ENCODE results near the gene SPATA31D1. TPM values are rescaled to one million over a fixed set of nuclear protein-coding genes. Genes with fewer than 3 reads are reported as not detected.
"Not testable (repeated sequence)": the region's sequence is repeated elsewhere in the genome, so short reads cannot be mapped to it uniquely, and the experiment has no call there.

The SPATA31D1 gene
- total RNA-seq (not detected in 2 replicates), polyA plus RNA-seq (not detected in 2 replicates), polyA minus RNA-seq (not detected in 2 replicates)
- total RNA-seq (2013), result not detected

- H3K27ac Mint-ChIP-seq; H3K4me2 ChIP-seq (replicated peaks; ENCODE audit: low read depth, low read length, poor library complexity, severe bottlenecking); H3K4me3 Mint-ChIP-seq; intact Hi-C loops (cut with micrococcal nuclease); H3K36me3 ChIP-seq (replicated peaks in 1 of 2; ENCODE audit: control extremely low read depth in 1 of 2, control insufficient read depth in 1 of 2, extremely low read depth in 1 of 2, insufficient read depth in 2 of 2, low read length in 1 of 2); H3K9me3 ChIP-seq (ENCODE audit: control extremely low read depth in 1 of 3, control insufficient read depth in 2 of 3, insufficient read depth in 1 of 3, low read length in 2 of 3); DNase-seq; CTCF ChIA-PET; H3K79me2 ChIP-seq (ENCODE audit: control insufficient read depth, insufficient read depth, low read length); H3K4me1 Mint-ChIP-seq; H3K4me3 ChIP-seq (ENCODE audit: control extremely low read depth in 1 of 5, extremely low read depth in 1 of 5, insufficient read depth in 1 of 5, low read depth in 2 of 5, low read length in 4 of 5); H3K9ac ChIP-seq (ENCODE audit: low read length); H3K9me3 Mint-ChIP-seq (ENCODE audit: insufficient read depth); H3K4me1 ChIP-seq (ENCODE audit: control insufficient read depth in 2 of 2, insufficient read depth in 2 of 2, low read length in 2 of 2); H4K20me1 ChIP-seq (ENCODE audit: control insufficient read depth, insufficient read depth, low read length, poor library complexity, severe bottlenecking); H2AFZ ChIP-seq (ENCODE audit: insufficient read depth, low read depth, low read length, poor library complexity, severe bottlenecking); ATAC-seq (ENCODE audit: low read depth); POLR2A ChIA-PET; H3K27me3 ChIP-seq (replicated peaks in 1 of 4; ENCODE audit: control extremely low read depth in 1 of 4, control insufficient read depth in 3 of 4, insufficient read depth in 4 of 4, low read length in 3 of 4); H3K27ac ChIP-seq (ENCODE audit: low read length in 2 of 2); H3K27me3 Mint-ChIP-seq: not testable (repeated sequence)
- WGBS (ENCODE audit: insufficient coverage), result no CpG with 5 or more reads among the region's 1 CpG
Measured at GRCh38 chr9:81988472-81988871, at the start of gene SPATA31D1. Gene SPATA31D1 (plus strand): TSS chr9:81988772. CDS start chr9:81988819, 47 bp downstream.

- intact Hi-C loops (cut with micrococcal nuclease), result not testable (repeated sequence)
Measured at GRCh38 chr9:81943393-81943792, 45.2 kb upstream of the SPATA31D1 start, which contains the start of gene SPATA31D3. Gene SPATA31D3 (plus strand): TSS chr9:81943500. CDS start chr9:81943586, 86 bp downstream.

GRCh38 chr9:81948650-81949049 lies 39.9 kb upstream of the SPATA31D1 start:
- H3K9me3 Mint-ChIP-seq (ENCODE audit: insufficient read depth); DNase-seq; POLR2A ChIA-PET; H4K20me1 ChIP-seq (ENCODE audit: control insufficient read depth, insufficient read depth, low read length, poor library complexity, severe bottlenecking); H3K4me3 ChIP-seq (ENCODE audit: control extremely low read depth in 1 of 5, extremely low read depth in 1 of 5, insufficient read depth in 1 of 5, low read depth in 2 of 5, low read length in 4 of 5); H3K4me1 ChIP-seq (ENCODE audit: control insufficient read depth in 2 of 2, insufficient read depth in 2 of 2, low read length in 2 of 2); H3K27me3 ChIP-seq (replicated peaks in 1 of 4; ENCODE audit: control extremely low read depth in 1 of 4, control insufficient read depth in 3 of 4, insufficient read depth in 4 of 4, low read length in 3 of 4); H3K4me3 Mint-ChIP-seq; H3K9ac ChIP-seq (ENCODE audit: low read length); intact Hi-C loops (cut with micrococcal nuclease); CTCF ChIA-PET; H3K79me2 ChIP-seq (ENCODE audit: control insufficient read depth, insufficient read depth, low read length); ATAC-seq (ENCODE audit: low read depth); H3K36me3 ChIP-seq (replicated peaks in 1 of 2; ENCODE audit: control extremely low read depth in 1 of 2, control insufficient read depth in 1 of 2, extremely low read depth in 1 of 2, insufficient read depth in 2 of 2, low read length in 1 of 2); H3K4me2 ChIP-seq (replicated peaks; ENCODE audit: low read depth, low read length, poor library complexity, severe bottlenecking); H3K27me3 Mint-ChIP-seq; H3K27ac ChIP-seq (ENCODE audit: low read length in 2 of 2); H3K4me1 Mint-ChIP-seq; H2AFZ ChIP-seq (ENCODE audit: insufficient read depth, low read depth, low read length, poor library complexity, severe bottlenecking); H3K27ac Mint-ChIP-seq; H3K9me3 ChIP-seq (ENCODE audit: control extremely low read depth in 1 of 3, control insufficient read depth in 2 of 3, insufficient read depth in 1 of 3, low read length in 2 of 3): not testable (repeated sequence)
- WGBS (ENCODE audit: insufficient coverage), result no CpG with 5 or more reads among the region's 3 CpGs

More at GRCh38 chr9:81943393-81943792, 45.2 kb upstream of the SPATA31D1 start, which contains the start of gene SPATA31D3:
- H3K9me3 ChIP-seq (ENCODE audit: control extremely low read depth in 1 of 3, control insufficient read depth in 2 of 3, insufficient read depth in 1 of 3, low read length in 2 of 3); H3K9ac ChIP-seq (ENCODE audit: low read length); H3K9me3 Mint-ChIP-seq (ENCODE audit: insufficient read depth); ATAC-seq (ENCODE audit: low read depth); H3K4me2 ChIP-seq (replicated peaks; ENCODE audit: low read depth, low read length, poor library complexity, severe bottlenecking); H3K27me3 ChIP-seq (replicated peaks in 1 of 4; ENCODE audit: control extremely low read depth in 1 of 4, control insufficient read depth in 3 of 4, insufficient read depth in 4 of 4, low read length in 3 of 4); DNase-seq; H3K36me3 ChIP-seq (replicated peaks in 1 of 2; ENCODE audit: control extremely low read depth in 1 of 2, control insufficient read depth in 1 of 2, extremely low read depth in 1 of 2, insufficient read depth in 2 of 2, low read length in 1 of 2); POLR2A ChIA-PET; H3K4me1 ChIP-seq (ENCODE audit: control insufficient read depth in 2 of 2, insufficient read depth in 2 of 2, low read length in 2 of 2); H2AFZ ChIP-seq (ENCODE audit: insufficient read depth, low read depth, low read length, poor library complexity, severe bottlenecking); CTCF ChIA-PET; H3K27ac ChIP-seq (ENCODE audit: low read length in 2 of 2); H3K4me3 Mint-ChIP-seq; H3K27me3 Mint-ChIP-seq; H3K27ac Mint-ChIP-seq; H3K4me1 Mint-ChIP-seq; H4K20me1 ChIP-seq (ENCODE audit: control insufficient read depth, insufficient read depth, low read length, poor library complexity, severe bottlenecking); H3K79me2 ChIP-seq (ENCODE audit: control insufficient read depth, insufficient read depth, low read length); H3K4me3 ChIP-seq (ENCODE audit: control extremely low read depth in 1 of 5, extremely low read depth in 1 of 5, insufficient read depth in 1 of 5, low read depth in 2 of 5, low read length in 4 of 5): not testable (repeated sequence)
- no CpG with 5 or more reads among the region's 2 CpGs for WGBS (ENCODE audit: insufficient coverage)

All from B cell (primary cell).